Naive B cell (primary cell): Measurements from ENCODE around the gene IVNS1ABP. TPM values are rescaled to one million over a fixed set of nuclear protein-coding genes. Genes with fewer than 3 reads are reported as not detected.
A peak's percentile ranks its signal among the peaks of the same experiment; 100 is the strongest.
"Not testable (repeated sequence)": the region's sequence is repeated elsewhere in the genome, so short reads cannot be mapped to it uniquely, and the experiment has no call there.

Experiments used
- ATAC-seq, 2 donors: fragments of 150-1000 bp; cut with Tn5 transposase; 2 replicates each; pipeline ENCODE4 v1.10.0; 2021; ENCODE audit warnings: low read depth in 2 of 2, mild to moderate bottlenecking in 2 of 2, moderate library complexity in 2 of 2
- DNase-seq: peaks from one replicate; pipeline ENCODE4 v3.0.0; 2022
- H3K27ac Mint-ChIP-seq, 6 donors: one replicate each; pipeline ENCODE4 v1.8.0; 2020 to 2022; ENCODE audit warnings: mild to moderate bottlenecking in 6 of 6, mixed read lengths in 6 of 6, moderate library complexity in 5 of 6, inconsistent platforms in 2 of 6
- H3K27me3 Mint-ChIP-seq, 3 donors: one replicate each; pipeline ENCODE4 v1.8.0; 2021 to 2022; ENCODE audit warnings: mixed read lengths in 3 of 3, mild to moderate bottlenecking in 1 of 3
- H3K36me3 Mint-ChIP-seq, 2 donors: one replicate each; pipeline ENCODE4 v1.8.0; 2020 to 2022; ENCODE audit warnings: mixed read lengths in 2 of 2, inconsistent platforms in 1 of 2, mild to moderate bottlenecking in 1 of 2
- H3K4me1 Mint-ChIP-seq, 3 donors: one replicate each; pipeline ENCODE4 v1.8.0; 2020 to 2022; ENCODE audit warnings: mixed read lengths in 3 of 3, inconsistent platforms in 1 of 3, mild to moderate bottlenecking in 1 of 3, moderate library complexity in 1 of 3
- H3K4me3 Mint-ChIP-seq, 8 donors: one replicate each; pipeline ENCODE4 v1.8.0; 2020 to 2022; ENCODE audit warnings: mild to moderate bottlenecking in 8 of 8, mixed read lengths in 8 of 8, moderate library complexity in 8 of 8, inconsistent platforms in 2 of 8
- H3K9me3 Mint-ChIP-seq, 7 donors: one replicate each; pipeline ENCODE4 v1.8.0; 2020 to 2022; ENCODE audit warnings: mixed read lengths in 7 of 7, mild to moderate bottlenecking in 5 of 7, inconsistent platforms in 2 of 7, moderate library complexity in 1 of 7
- polyA plus RNA-seq, 6 donors: library from polyadenylated mRNA; unstranded; fragments of 300-500 nt; fragmentation: Illumina TruSeq; gene quantifications; one replicate each; pipeline ENCODE4 v1.2.3, GENCODE V29; 2021; ENCODE audit warnings: low read depth in 6 of 6

Gene IVNS1ABP
- polyA plus RNA-seq, result 10 to 100 TPM; 20.3 to 40.9 (median 31.0) TPM

GRCh38 chr1:185317034-185317885 lies at the start of gene IVNS1ABP:
Gene IVNS1ABP, minus strand, starts transcription at chr1:185317243. Its CDS starts 7,750 bp downstream, at chr1:185309493.
- Mint-ChIP-seq H3K4me1 (peaks cover 42 to 48% (median 43%) of the 10 kb centered on the region in 3 donors), H3K36me3 (no peaks in the 10 kb centered on the region), H3K9me3 (peaks cover 0 to 3% (median 0%) of the 10 kb centered on the region in 7 donors), H3K4me3 (peak within 1 kb of the TSS; percentile 86 to 100 (median 94)), H3K27me3 (no peaks in the 10 kb centered on the region), H3K27ac (peak within 1 kb of the TSS; percentile 97 to 99 (median 99))
- ATAC-seq (peak; percentile 70), DNase-seq (peak; percentile 94)

GRCh38 chr1:185365951-185366350 lies 48.9 kb upstream of the IVNS1ABP start:
- Mint-ChIP-seq H3K36me3 (peaks cover 16 to 19% of the 10 kb centered on the region in 2 donors), H3K4me1 (peaks cover 0 to 4% (median 2%) of the 10 kb centered on the region in 3 donors), H3K9me3 (peaks cover 9 to 27% (median 14%) of the 10 kb centered on the region in 7 donors), H3K4me3 (no peak overlapping the region), H3K27ac (peak overlapping the region in 1 of 6 donors; percentile 4), H3K27me3 (no peaks in the 10 kb centered on the region)
- no peak for DNase-seq
- ATAC-seq, result no peak

GRCh38 chr1:185364528-185364927 lies 47.5 kb upstream of the IVNS1ABP start:
- peaks cover 19 to 24% of the 10 kb centered on the region in 2 donors for H3K36me3 Mint-ChIP-seq
- peaks cover 9 to 35% (median 15%) of the 10 kb centered on the region in 7 donors for H3K9me3 Mint-ChIP-seq
- not testable (repeated sequence) for H3K4me3 Mint-ChIP-seq, H3K27ac Mint-ChIP-seq, ATAC-seq, H3K4me1 Mint-ChIP-seq, DNase-seq, H3K27me3 Mint-ChIP-seq

- H3K4me3 Mint-ChIP-seq, result no peak overlapping the region
- ATAC-seq, result no peak
- no peak for DNase-seq
- H3K27ac Mint-ChIP-seq, result peak overlapping the region in 1 of 6 donors; percentile 24
- H3K9me3 Mint-ChIP-seq, result peaks cover 9 to 39% (median 19%) of the 10 kb centered on the region in 7 donors
- peaks cover 12 to 16% (median 13%) of the 10 kb centered on the region in 3 donors for H3K4me1 Mint-ChIP-seq
- H3K36me3 Mint-ChIP-seq, result peaks cover 19 to 24% of the 10 kb centered on the region in 2 donors
- no peaks in the 10 kb centered on the region for H3K27me3 Mint-ChIP-seq
These were observed 46.2 kb upstream of the IVNS1ABP start for GRCh38 chr1:185363205-185363604.

- H3K27ac Mint-ChIP-seq, result peak overlapping the region in 1 of 6 donors; percentile 16
- ATAC-seq (no peak), DNase-seq (no peak)
- H3K27me3 Mint-ChIP-seq, result no peaks in the 10 kb centered on the region
- peaks cover 19 to 24% of the 10 kb centered on the region in 2 donors for H3K36me3 Mint-ChIP-seq
- no peak overlapping the region for H3K4me3 Mint-ChIP-seq
- peaks cover 9 to 39% (median 18%) of the 10 kb centered on the region in 7 donors for H3K9me3 Mint-ChIP-seq
- H3K4me1 Mint-ChIP-seq, result peaks cover 12 to 16% (median 13%) of the 10 kb centered on the region in 3 donors
These were observed 43.7 kb upstream of the IVNS1ABP start for GRCh38 chr1:185360714-185361113.

GRCh38 chr1:185358957-185359356 lies 41.9 kb upstream of the IVNS1ABP start:
- H3K4me1 Mint-ChIP-seq, result peaks cover 11 to 16% (median 12%) of the 10 kb centered on the region in 3 donors
- no peak overlapping the region for H3K27ac Mint-ChIP-seq
- no peaks in the 10 kb centered on the region for H3K27me3 Mint-ChIP-seq
- ATAC-seq (no peak), DNase-seq (no peak)
- H3K4me3 Mint-ChIP-seq, result peak overlapping the region in 1 of 8 donors; percentile 20
- peaks cover 9 to 39% (median 18%) of the 10 kb centered on the region in 7 donors for H3K9me3 Mint-ChIP-seq
- H3K36me3 Mint-ChIP-seq, result peaks cover 19 to 24% of the 10 kb centered on the region in 2 donors

GRCh38 chr1:185355947-185356346 lies 38.9 kb upstream of the IVNS1ABP start:
- Mint-ChIP-seq H3K27me3 (no peaks in the 10 kb centered on the region), H3K27ac (no peak overlapping the region), H3K4me1 (peaks cover 11 to 19% (median 13%) of the 10 kb centered on the region in 3 donors), H3K36me3 (peaks cover 3 to 5% of the 10 kb centered on the region in 2 donors), H3K4me3 (no peak overlapping the region), H3K9me3 (peaks cover 0 to 12% (median 2%) of the 10 kb centered on the region in 7 donors)
- no peak for DNase-seq
- ATAC-seq, result no peak

GRCh38 chr1:185353124-185353523 lies 36.1 kb upstream of the IVNS1ABP start:
- DNase-seq (no peak), ATAC-seq (no peak)
- no peak overlapping the region for H3K4me3 Mint-ChIP-seq
- no peaks in the 10 kb centered on the region for H3K27me3 Mint-ChIP-seq
- H3K36me3 Mint-ChIP-seq, result no peaks in the 10 kb centered on the region
- peaks cover 0 to 2% (median 0%) of the 10 kb centered on the region in 7 donors for H3K9me3 Mint-ChIP-seq
- peaks cover 0 to 9% (median 5%) of the 10 kb centered on the region in 3 donors for H3K4me1 Mint-ChIP-seq
- H3K27ac Mint-ChIP-seq, result peak overlapping the region in 1 of 6 donors; percentile 43

GRCh38 chr1:185351734-185352466 lies 34.9 kb upstream of the IVNS1ABP start:
- Mint-ChIP-seq H3K27me3 (no peaks in the 10 kb centered on the region), H3K4me1 (peaks cover 2 to 9% (median 5%) of the 10 kb centered on the region in 3 donors), H3K4me3 (no peak overlapping the region), H3K36me3 (no peaks in the 10 kb centered on the region), H3K9me3 (peaks cover 0 to 2% (median 0%) of the 10 kb centered on the region in 7 donors), H3K27ac (no peak overlapping the region)
- DNase-seq, result no peak
- no peak for ATAC-seq

GRCh38 chr1:185350027-185350442 lies 33.0 kb upstream of the IVNS1ABP start:
- no peak overlapping the region for H3K4me3 Mint-ChIP-seq
- DNase-seq, result no peak
- H3K36me3 Mint-ChIP-seq, result no peaks in the 10 kb centered on the region
- peak overlapping the region in 2 of 6 donors; percentile 3 to 21 for H3K27ac Mint-ChIP-seq
- H3K27me3 Mint-ChIP-seq, result no peaks in the 10 kb centered on the region
- H3K4me1 Mint-ChIP-seq, result peaks cover 19 to 21% (median 21%) of the 10 kb centered on the region in 3 donors
- no peak for ATAC-seq
- H3K9me3 Mint-ChIP-seq, result peaks cover 0 to 2% (median 0%) of the 10 kb centered on the region in 7 donors

GRCh38 chr1:185349556-185349955 lies 32.5 kb upstream of the IVNS1ABP start:
- peaks cover 22 to 24% (median 23%) of the 10 kb centered on the region in 3 donors for H3K4me1 Mint-ChIP-seq
- peak overlapping the region in 1 of 6 donors; percentile 6 for H3K27ac Mint-ChIP-seq
- DNase-seq, result no peak
- no peak for ATAC-seq
- H3K4me3 Mint-ChIP-seq, result no peak overlapping the region
- no peaks in the 10 kb centered on the region for H3K27me3 Mint-ChIP-seq
- peaks cover 0 to 2% (median 0%) of the 10 kb centered on the region in 7 donors for H3K9me3 Mint-ChIP-seq
- H3K36me3 Mint-ChIP-seq, result no peaks in the 10 kb centered on the region

GRCh38 chr1:185348985-185349384 lies 31.9 kb upstream of the IVNS1ABP start:
- H3K4me3 Mint-ChIP-seq, result no peak overlapping the region
- H3K9me3 Mint-ChIP-seq, result peaks cover 0 to 2% (median 0%) of the 10 kb centered on the region in 7 donors
- no peaks in the 10 kb centered on the region for H3K36me3 Mint-ChIP-seq
- peak overlapping the region in 1 of 6 donors; percentile 6 for H3K27ac Mint-ChIP-seq
- DNase-seq (no peak), ATAC-seq (no peak)
- H3K27me3 Mint-ChIP-seq, result no peaks in the 10 kb centered on the region
- H3K4me1 Mint-ChIP-seq, result peaks cover 23 to 30% (median 26%) of the 10 kb centered on the region in 3 donors

GRCh38 chr1:185348296-185348695 lies 31.3 kb upstream of the IVNS1ABP start:
- peaks cover 0 to 1% (median 0%) of the 10 kb centered on the region in 7 donors for H3K9me3 Mint-ChIP-seq
- peak overlapping the region in 1 of 6 donors; percentile 59 for H3K27ac Mint-ChIP-seq
- ATAC-seq (no peak), DNase-seq (no peak)
- no peaks in the 10 kb centered on the region for H3K36me3 Mint-ChIP-seq
- no peak overlapping the region for H3K4me3 Mint-ChIP-seq
- H3K27me3 Mint-ChIP-seq, result no peaks in the 10 kb centered on the region
- peaks cover 23 to 30% (median 26%) of the 10 kb centered on the region in 3 donors for H3K4me1 Mint-ChIP-seq
